Fibroblast of pulmonary artery (primary cell): ENCODE measurements around the gene KRTAP29-1.
"Not testable (repeated sequence)": the region's sequence is repeated elsewhere in the genome, so short reads cannot be mapped to it uniquely, and the experiment has no call there.

ENCODE experiments used
- DNase-seq: peaks from one replicate; pipeline ENCODE4 v3.0.0-alpha.2; 2010; ENCODE audit warnings: low read depth
- H3K4me3 ChIP-seq: replicated peaks from 2 replicates; pipeline ENCODE4 v1.5.1; 2011; ENCODE audit warnings: low read depth, mild to moderate bottlenecking, control low read depth, low read length, moderate library complexity
- TF ChIP-seq, protein P1 (sequence below): IDR thresholded peaks from 2 replicates; pipeline ENCODE4 v1.5.1; 2011; ENCODE audit warnings: mild to moderate bottlenecking, control low read depth, low read length, inconsistent platforms; ENCODE audit errors: missing control alignments

Gene KRTAP29-1

GRCh38 chr17:41301916-41302901, at the start of gene KRTAP29-1:
TSS of gene KRTAP29-1 (minus strand) at chr17:41302851. CDS start at chr17:41302851, 0 bp downstream.
- no peak within 1 kb of the TSS for H3K4me3 ChIP-seq
- no peak for DNase-seq
- TF ChIP-seq, protein P1, sequence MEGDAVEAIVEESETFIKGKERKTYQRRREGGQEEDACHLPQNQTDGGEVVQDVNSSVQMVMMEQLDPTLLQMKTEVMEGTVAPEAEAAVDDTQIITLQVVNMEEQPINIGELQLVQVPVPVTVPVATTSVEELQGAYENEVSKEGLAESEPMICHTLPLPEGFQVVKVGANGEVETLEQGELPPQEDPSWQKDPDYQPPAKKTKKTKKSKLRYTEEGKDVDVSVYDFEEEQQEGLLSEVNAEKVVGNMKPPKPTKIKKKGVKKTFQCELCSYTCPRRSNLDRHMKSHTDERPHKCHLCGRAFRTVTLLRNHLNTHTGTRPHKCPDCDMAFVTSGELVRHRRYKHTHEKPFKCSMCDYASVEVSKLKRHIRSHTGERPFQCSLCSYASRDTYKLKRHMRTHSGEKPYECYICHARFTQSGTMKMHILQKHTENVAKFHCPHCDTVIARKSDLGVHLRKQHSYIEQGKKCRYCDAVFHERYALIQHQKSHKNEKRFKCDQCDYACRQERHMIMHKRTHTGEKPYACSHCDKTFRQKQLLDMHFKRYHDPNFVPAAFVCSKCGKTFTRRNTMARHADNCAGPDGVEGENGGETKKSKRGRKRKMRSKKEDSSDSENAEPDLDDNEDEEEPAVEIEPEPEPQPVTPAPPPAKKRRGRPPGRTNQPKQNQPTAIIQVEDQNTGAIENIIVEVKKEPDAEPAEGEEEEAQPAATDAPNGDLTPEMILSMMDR = no peak

- TF ChIP-seq, protein P1 = no peak
- H3K4me3 ChIP-seq = no peak overlapping the region
- DNase-seq = no peak
Measured at GRCh38 chr17:41351177-41351576, 48.5 kb upstream of the KRTAP29-1 start.

GRCh38 chr17:41350381-41350878, 47.8 kb upstream of the KRTAP29-1 start, which contains the start of gene KRT33A:
TSS of gene KRT33A (minus strand) at chr17:41350828. CDS start at chr17:41350767, 61 bp downstream.
- H3K4me3 ChIP-seq, DNase-seq: not testable (repeated sequence)

DNA sequence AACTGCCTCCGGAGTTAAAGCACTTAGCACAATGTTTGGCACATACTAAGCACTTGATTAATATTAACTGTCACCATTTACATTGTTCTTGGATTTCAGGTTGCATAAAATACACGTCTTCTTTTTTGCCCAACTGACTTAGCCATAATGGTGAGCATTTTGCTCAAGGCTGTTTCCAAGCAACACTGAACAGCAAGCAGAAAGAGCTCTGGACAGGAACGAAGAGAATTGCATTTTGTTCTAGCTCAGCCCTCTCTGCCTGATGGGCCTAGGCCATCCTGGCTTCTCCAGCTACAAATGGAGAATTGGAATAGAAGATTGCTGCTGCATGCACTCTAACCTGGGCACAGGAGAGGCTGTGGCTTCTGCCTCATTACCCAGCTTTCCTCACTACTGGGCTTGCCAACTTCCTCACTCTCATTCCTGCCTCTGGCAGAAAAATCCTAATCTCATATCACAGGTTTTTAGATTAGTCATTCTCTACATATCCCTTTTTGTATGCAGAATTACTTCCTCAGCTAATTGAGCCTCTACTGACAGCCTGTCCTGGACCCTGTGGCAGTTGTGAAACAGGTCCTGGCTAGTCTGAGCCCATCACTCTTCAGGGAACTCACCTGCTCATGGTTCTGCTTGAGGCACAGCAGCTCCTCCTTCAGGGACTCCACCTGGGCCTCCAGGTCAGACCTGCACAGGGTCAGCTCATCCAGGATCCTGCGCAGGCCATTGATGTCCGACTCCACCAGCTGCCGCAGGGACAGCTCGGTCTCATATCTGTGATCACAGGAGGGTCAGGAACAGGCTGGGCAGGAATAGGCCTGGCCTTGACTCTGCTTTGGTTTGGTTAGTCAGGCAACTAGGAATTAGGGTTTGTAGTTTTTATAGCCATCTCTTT, 45.5 kb upstream of the KRTAP29-1 start:
- no peak overlapping the region for H3K4me3 ChIP-seq
- TF ChIP-seq, protein P1 = no peak
- no peak for DNase-seq

DNA sequence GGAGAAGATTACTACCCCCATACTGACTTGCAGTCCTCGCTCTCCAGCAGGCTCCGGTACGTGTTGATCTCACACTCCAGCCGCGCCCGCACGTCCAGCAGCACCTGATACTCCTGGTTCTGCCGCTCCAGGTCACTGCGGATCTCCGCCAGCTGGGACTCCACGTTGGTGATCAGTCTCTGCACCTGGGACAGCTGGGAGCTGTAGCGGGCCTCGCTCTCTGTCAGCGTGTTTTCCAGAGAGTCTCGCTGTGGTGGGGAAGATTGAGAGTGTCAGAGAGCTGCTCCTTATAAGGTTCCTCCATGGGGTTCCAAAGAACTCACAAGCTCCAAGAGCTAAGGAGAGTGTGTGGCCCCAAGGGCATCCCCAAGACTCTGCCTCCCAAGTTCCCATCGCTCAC, 43.8 kb upstream of the KRTAP29-1 start:
- DNase-seq, H3K4me3 ChIP-seq: not testable (repeated sequence)

DNA sequence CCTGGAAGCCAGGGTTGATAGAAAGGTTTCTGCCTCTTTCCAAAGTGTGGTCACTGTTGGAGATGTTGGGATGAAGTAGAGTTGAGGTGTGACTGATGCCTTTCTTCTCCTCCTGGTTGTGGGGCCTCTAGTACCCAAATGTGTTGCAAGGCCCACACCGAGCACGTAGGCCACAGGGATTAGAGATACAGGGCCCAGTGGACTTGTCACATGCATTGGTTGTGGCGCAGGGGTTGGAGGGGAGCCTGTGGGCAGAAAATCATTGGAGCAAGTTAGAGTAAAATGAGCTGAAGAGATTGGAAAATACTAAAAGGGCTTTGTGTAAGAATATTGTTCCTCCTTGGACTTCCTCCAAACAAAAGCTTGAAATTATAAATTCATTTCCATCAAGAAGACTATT, 43.3 kb upstream of the KRTAP29-1 start:
- TF ChIP-seq, protein P1 = no peak

DNA sequence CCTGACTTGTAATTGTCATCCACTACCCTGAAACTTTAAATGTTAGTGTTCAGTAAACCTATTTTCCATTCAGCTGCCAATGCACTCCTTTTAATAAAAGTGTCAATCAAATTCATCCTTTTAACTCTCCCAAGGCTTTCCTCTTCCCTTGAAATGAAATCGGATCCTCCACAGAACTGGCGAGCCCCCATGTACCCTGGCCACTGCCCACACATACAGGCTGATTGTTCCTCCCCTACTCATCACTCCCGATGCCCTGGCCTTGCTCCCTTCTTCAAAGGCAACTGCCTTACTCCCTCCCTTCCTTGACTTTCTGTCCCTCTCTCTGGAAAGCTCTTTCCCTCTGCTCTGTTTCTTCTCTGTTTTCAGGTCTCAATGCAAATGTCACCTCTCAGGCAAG, 40.4 kb upstream of the KRTAP29-1 start:
- TF ChIP-seq, protein P1 = no peak
- DNase-seq = no peak

More for the DNA sequence above, 43.3 kb upstream of the KRTAP29-1 start:
- no peak overlapping the region for H3K4me3 ChIP-seq
- no peak for DNase-seq

More for the DNA sequence above, 40.4 kb upstream of the KRTAP29-1 start:
- H3K4me3 ChIP-seq = no peak overlapping the region
